Liver (tissue), 3 donors: ENCODE results near the gene FOSL2.

Experiments
- EGR1 ChIP-seq, 2 donors: IDR thresholded peaks; 2 replicates each; pipeline ENCODE4 v1.6.1; 2016 to 2018; ENCODE audit warnings: antibody characterized with exemption in 2 of 2, low read depth in 2 of 2
- FOXA1 ChIP-seq: IDR thresholded peaks from 2 replicates; pipeline ENCODE4 v1.6.1; 2016; ENCODE audit warnings: antibody characterized with exemption
- GABPA ChIP-seq, 2 donors: IDR thresholded peaks in 1 of 2; conservative IDR thresholded peaks in 1 of 2; 2 replicates each; pipeline ENCODE4 v1.6.1; 2016; ENCODE audit warnings: antibody characterized with exemption in 2 of 2, mild to moderate bottlenecking in 1 of 2, moderate library complexity in 1 of 2
- HNF4G ChIP-seq: IDR thresholded peaks from 2 replicates; pipeline ENCODE4 v1.6.1; 2016; ENCODE audit warnings: antibody characterized with exemption
- JUND ChIP-seq, 2 donors: IDR thresholded peaks; 2 replicates each; pipeline ENCODE4 v1.6.1; 2016; ENCODE audit warnings: antibody characterized with exemption in 2 of 2
- MAX ChIP-seq: IDR thresholded peaks from 2 replicates; pipeline ENCODE4 v1.6.1; 2016; ENCODE audit warnings: antibody characterized with exemption
- RAD21 ChIP-seq, 2 donors: IDR thresholded peaks; 2 replicates each; pipeline ENCODE4 v1.6.1; 2016; ENCODE audit warnings: antibody characterized with exemption in 2 of 2, mild to moderate bottlenecking in 2 of 2
- REST ChIP-seq: IDR thresholded peaks from 2 replicates; pipeline ENCODE4 v1.6.1; 2016; ENCODE audit warnings: antibody characterized with exemption, mild to moderate bottlenecking
- RXRA ChIP-seq, 2 donors: IDR thresholded peaks; 2 replicates each; pipeline ENCODE4 v1.6.1; 2017 to 2018; ENCODE audit warnings: antibody characterized with exemption in 2 of 2, mild to moderate bottlenecking in 1 of 2
- YY1 ChIP-seq: IDR thresholded peaks from 2 replicates; pipeline ENCODE4 v1.6.1; 2016; ENCODE audit warnings: antibody characterized with exemption, mild to moderate bottlenecking
- TF ChIP-seq, protein P1 (sequence below): fragments of 150-350 bp; IDR thresholded peaks from 2 replicates; pipeline ENCODE4 v1.5.1; 2017; ENCODE audit warnings: improper control_type of control experiment, low read depth, low read length; ENCODE audit not compliant: missing input control
- donor health status: healthy.
- donor health status: healthy.

DNA sequence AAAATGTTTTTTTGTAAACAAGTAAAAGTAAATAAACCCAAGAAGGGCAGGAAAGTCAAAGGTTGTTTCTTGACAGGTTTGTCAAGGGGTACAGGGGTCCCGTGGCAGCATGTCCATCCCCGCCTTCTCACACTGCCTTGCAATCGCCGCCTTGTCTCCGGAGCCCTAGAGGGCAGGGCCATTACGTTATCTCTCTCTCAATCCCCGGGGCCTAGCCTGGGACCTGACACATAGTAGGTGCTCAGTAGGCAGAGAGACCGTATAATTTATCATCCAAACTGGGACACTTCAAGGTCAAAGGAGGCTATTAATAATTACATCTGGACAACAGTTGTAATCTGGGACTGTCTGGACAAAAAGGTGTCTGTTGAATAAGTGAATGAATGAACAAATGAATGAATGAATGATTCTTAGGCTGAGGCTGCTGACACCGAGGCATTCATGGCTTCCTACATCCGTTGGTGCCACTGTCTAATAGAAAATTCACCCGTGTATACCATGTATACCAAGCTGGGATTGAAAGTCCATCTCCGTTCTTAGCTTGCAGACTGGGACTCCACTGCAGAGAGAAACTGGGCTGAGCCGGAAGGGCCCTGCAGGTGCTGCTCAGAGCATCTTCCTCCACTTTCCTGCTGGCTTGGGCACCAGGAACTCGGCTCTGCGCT, 58.4 kb downstream of the FOSL2 start:
- TF ChIP-seq, protein P1, sequence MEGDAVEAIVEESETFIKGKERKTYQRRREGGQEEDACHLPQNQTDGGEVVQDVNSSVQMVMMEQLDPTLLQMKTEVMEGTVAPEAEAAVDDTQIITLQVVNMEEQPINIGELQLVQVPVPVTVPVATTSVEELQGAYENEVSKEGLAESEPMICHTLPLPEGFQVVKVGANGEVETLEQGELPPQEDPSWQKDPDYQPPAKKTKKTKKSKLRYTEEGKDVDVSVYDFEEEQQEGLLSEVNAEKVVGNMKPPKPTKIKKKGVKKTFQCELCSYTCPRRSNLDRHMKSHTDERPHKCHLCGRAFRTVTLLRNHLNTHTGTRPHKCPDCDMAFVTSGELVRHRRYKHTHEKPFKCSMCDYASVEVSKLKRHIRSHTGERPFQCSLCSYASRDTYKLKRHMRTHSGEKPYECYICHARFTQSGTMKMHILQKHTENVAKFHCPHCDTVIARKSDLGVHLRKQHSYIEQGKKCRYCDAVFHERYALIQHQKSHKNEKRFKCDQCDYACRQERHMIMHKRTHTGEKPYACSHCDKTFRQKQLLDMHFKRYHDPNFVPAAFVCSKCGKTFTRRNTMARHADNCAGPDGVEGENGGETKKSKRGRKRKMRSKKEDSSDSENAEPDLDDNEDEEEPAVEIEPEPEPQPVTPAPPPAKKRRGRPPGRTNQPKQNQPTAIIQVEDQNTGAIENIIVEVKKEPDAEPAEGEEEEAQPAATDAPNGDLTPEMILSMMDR = no peak
- TF ChIP-seq EGR1 (IDR thresholded peaks at IDR 0.05; ENCODE audit: low read depth in 2 of 2) (no peak), GABPA (IDR thresholded peaks at IDR 0.05 in 1 of 2, conservative IDR thresholded peaks at IDR 0.05 in 1 of 2) (no peak), HNF4G (no peak), YY1 (no peak), RXRA (IDR thresholded peaks at IDR 0.05) (no peak), RAD21 (IDR thresholded peaks at IDR 0.05) (no peak), REST (no peak), MAX (no peak), JUND (IDR thresholded peaks at IDR 0.05) (no peak), FOXA1 (no peak)
